Caco-2 (cell line): Measurements from ENCODE around the gene ENTPD8. TPM values are rescaled to one million over a fixed set of nuclear protein-coding genes. Genes with fewer than 3 reads are reported as not detected.

Experiments used
- BruUV-seq: library from RNA; stranded (reverse); fragments of 400-500 nt; replicated peaks from 2 replicates; lab custom pipeline; 2021; lab: Mats Ljungman, UMichigan
- CTCF ChIA-PET: fragments of 300-600 bp; sonication (Branson Sonifier 250); formaldehyde crosslinking; loops from one replicate; lab custom pipeline; 2022; ENCODE audit warnings: antibody characterized with exemption; lab: Charles Lee
- POLR2A ChIA-PET: fragments of 300-600 bp; sonication (Branson Sonifier 250); formaldehyde crosslinking; loops from one replicate; lab custom pipeline; 2022; ENCODE audit warnings: antibody characterized with exemption; lab: Charles Lee
- DNase-seq, 2 experiments: peaks; one replicate each; pipeline versions ENCODE4 v3.0.0 to v3.0.0-alpha.2; 2020 to 2022
- H3K27me3 ChIP-seq: replicated peaks from 2 replicates; pipeline ENCODE4 v1.6.0; 2011; ENCODE audit warnings: low read length; ENCODE audit not compliant: control insufficient read depth, insufficient read depth
- H3K36me3 ChIP-seq: 2 replicates; pipeline ENCODE4 v1.5.1; 2011; ENCODE audit warnings: low read length; ENCODE audit not compliant: control insufficient read depth, insufficient read depth
- H3K4me1 ChIP-seq: fragments of 250-450 bp; sonication (Bioruptor Pico); 2 replicates; pipeline ENCODE4 v1.5.1; 2020; ENCODE audit warnings: mild to moderate bottlenecking
- H3K4me3 ChIP-seq: 2 replicates; pipeline ENCODE4 v1.5.1; 2011; ENCODE audit warnings: low read depth, mild to moderate bottlenecking, control low read depth, low read length
- H3K9me3 ChIP-seq: fragments of 250-450 bp; sonication (Bioruptor Pico); 2 replicates; pipeline ENCODE4 v1.5.1; 2020; ENCODE audit warnings: mild to moderate bottlenecking, moderate library complexity
- H3K27ac Mint-ChIP-seq: one replicate; pipeline ENCODE4 v1.8.0; 2022; ENCODE audit warnings: mixed read lengths; ENCODE audit not compliant: unreplicated experiment
- H3K27me3 Mint-ChIP-seq: one replicate; pipeline ENCODE4 v1.8.0; 2022; ENCODE audit warnings: mixed read lengths; ENCODE audit not compliant: insufficient read depth, unreplicated experiment
- H3K36me3 Mint-ChIP-seq: one replicate; pipeline ENCODE4 v1.8.0; 2022; ENCODE audit warnings: mild to moderate bottlenecking, mixed read lengths; ENCODE audit not compliant: insufficient read depth, unreplicated experiment
- H3K4me1 Mint-ChIP-seq: one replicate; pipeline ENCODE4 v1.8.0; 2022; ENCODE audit warnings: low read depth, mixed read lengths; ENCODE audit not compliant: unreplicated experiment
- H3K4me3 Mint-ChIP-seq: one replicate; pipeline ENCODE4 v1.8.0; 2022; ENCODE audit warnings: mild to moderate bottlenecking, moderate library complexity, mixed read lengths; ENCODE audit not compliant: unreplicated experiment
- H3K9me3 Mint-ChIP-seq: one replicate; pipeline ENCODE4 v1.8.0; 2022; ENCODE audit warnings: mixed read lengths; ENCODE audit not compliant: unreplicated experiment
- intact Hi-C: fragments of 100-400 bp; cut with micrococcal nuclease; formaldehyde crosslinking; loops from one replicate; pipeline ENCODE4 v1.10.0; 2022; ENCODE audit not compliant: unreplicated experiment
- total RNA-seq: library from RNA; stranded (reverse); gene quantifications from 2 replicates; pipeline ENCODE4 v1.2.3, GENCODE V29; 2022
- TF ChIP-seq, protein P1 (sequence below), 2 experiments: fragments of 200-600 bp in 1 of 2; IDR thresholded peaks; 1 replicate in 1 of 2; 2 replicates in 1 of 2; pipeline versions ENCODE4 v1.5.1 to v1.8.0; 2011 to 2022; ENCODE audit warnings: antibody characterized with exemption in 1 of 2, control low read depth in 1 of 2, inconsistent platforms in 1 of 2, low read depth in 1 of 2, low read length in 1 of 2, mild to moderate bottlenecking in 1 of 2, moderate library complexity in 1 of 2; ENCODE audit not compliant: insufficient read depth in 1 of 2, severe bottlenecking in 1 of 2, unreplicated experiment in 1 of 2

Gene ENTPD8
- total RNA-seq, 1 experiment from 2014 or later = 8.6 TPM

- TSS peak; percentile 89 for BruUV-seq
- Histone ChIP-seq H3K27me3 (no peaks in the 10 kb centered on the region), H3K4me1 (peaks cover 13% of the 10 kb centered on the region), H3K36me3 (no peaks in the 10 kb centered on the region), H3K9me3 (no peaks in the 10 kb centered on the region), H3K4me3 (peak overlapping the region; percentile 51)
- peaks cover 9% of the 10 kb centered on the region for H3K4me1 Mint-ChIP-seq
- peak overlapping the region; percentile 93 for H3K4me3 Mint-ChIP-seq
- intact Hi-C loops = loop anchor here (1.0 to 10.0 kb wide), 2 partner anchors 19 to 153 kb away; partner anchors contain the start of genes EXD3, NOXA1 and ZMYND19
- H3K27me3 Mint-ChIP-seq = no peaks in the 10 kb centered on the region
- no peak for DNase-seq
- H3K27ac Mint-ChIP-seq = peak overlapping the region; percentile 84
- ChIA-PET POLR2A (interaction anchor here (0.6 to 1.2 kb wide), 9 partner anchors 17 to 241 kb away, joined by 3 to 25 read pairs (median 7); partner anchors contain the start of genes ARRDC1, EXD3, NOXA1 and NRARP), CTCF (interaction anchor here (0.6 to 1.9 kb wide), 15 partner anchors 13 to 395 kb away, joined by 3 to 40 read pairs (median 8); partner anchors contain the start of genes EXD3, NOXA1, NRARP and PNPLA7)
- TF ChIP-seq, protein P1, sequence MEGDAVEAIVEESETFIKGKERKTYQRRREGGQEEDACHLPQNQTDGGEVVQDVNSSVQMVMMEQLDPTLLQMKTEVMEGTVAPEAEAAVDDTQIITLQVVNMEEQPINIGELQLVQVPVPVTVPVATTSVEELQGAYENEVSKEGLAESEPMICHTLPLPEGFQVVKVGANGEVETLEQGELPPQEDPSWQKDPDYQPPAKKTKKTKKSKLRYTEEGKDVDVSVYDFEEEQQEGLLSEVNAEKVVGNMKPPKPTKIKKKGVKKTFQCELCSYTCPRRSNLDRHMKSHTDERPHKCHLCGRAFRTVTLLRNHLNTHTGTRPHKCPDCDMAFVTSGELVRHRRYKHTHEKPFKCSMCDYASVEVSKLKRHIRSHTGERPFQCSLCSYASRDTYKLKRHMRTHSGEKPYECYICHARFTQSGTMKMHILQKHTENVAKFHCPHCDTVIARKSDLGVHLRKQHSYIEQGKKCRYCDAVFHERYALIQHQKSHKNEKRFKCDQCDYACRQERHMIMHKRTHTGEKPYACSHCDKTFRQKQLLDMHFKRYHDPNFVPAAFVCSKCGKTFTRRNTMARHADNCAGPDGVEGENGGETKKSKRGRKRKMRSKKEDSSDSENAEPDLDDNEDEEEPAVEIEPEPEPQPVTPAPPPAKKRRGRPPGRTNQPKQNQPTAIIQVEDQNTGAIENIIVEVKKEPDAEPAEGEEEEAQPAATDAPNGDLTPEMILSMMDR (IDR thresholded peaks at IDR 0.05; ENCODE audit: insufficient read depth in 1 of 2, low read depth in 1 of 2, low read length in 1 of 2, severe bottlenecking in 1 of 2, unreplicated experiment in 1 of 2) = no peak
- H3K9me3 Mint-ChIP-seq = no peaks in the 10 kb centered on the region
- H3K36me3 Mint-ChIP-seq = peaks cover 14% of the 10 kb centered on the region
These were observed 771 bp upstream of the ENTPD8 start for GRCh38 chr9:137441935-137442321.

DNA sequence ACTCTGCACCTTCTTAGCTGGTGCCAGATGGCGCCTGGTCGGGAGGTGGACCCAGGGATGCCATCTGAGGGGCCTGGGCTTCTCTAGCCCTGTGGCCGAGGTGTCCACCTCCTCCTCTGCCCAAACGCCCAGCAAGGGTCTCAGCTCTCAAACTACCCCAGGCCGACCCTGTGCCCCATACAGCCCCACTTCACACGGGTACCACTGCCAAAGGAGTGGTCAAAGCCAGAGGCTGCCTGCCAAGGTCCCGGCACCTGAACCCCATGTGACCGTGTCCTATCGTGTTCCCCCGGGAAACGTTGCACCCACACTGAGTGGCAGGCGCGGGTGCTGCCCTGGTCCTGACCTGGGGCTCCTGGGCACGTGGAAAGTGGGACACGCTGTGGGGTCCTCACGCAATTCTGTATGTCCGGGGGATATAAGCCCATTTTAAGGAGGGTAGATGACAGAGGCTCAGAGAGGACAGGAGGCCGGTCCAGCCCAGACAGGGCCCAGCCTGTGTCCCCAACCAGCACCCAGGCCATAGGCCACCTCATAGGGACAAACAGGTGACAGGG is 1.9 kb downstream of the ENTPD8 start:
- ChIA-PET POLR2A (no interaction called here), CTCF (no interaction called here)
- H3K27me3 Mint-ChIP-seq = no peaks in the 10 kb centered on the region
- Histone ChIP-seq H3K4me3 (no peak overlapping the region), H3K27me3 (no peaks in the 10 kb centered on the region), H3K9me3 (no peaks in the 10 kb centered on the region), H3K36me3 (no peaks in the 10 kb centered on the region), H3K4me1 (peaks cover 14% of the 10 kb centered on the region)
- H3K9me3 Mint-ChIP-seq = no peaks in the 10 kb centered on the region
- H3K27ac Mint-ChIP-seq = peak overlapping the region; percentile 42
- peaks cover 25% of the 10 kb centered on the region for H3K36me3 Mint-ChIP-seq
- TF ChIP-seq, protein P1 (IDR thresholded peaks at IDR 0.05; ENCODE audit: insufficient read depth in 1 of 2, low read depth in 1 of 2, low read length in 1 of 2, severe bottlenecking in 1 of 2, unreplicated experiment in 1 of 2) = no peak
- no TSS peak for BruUV-seq
- intact Hi-C loops = no loop called here
- H3K4me1 Mint-ChIP-seq = no peaks in the 10 kb centered on the region
- DNase-seq = no peak
- H3K4me3 Mint-ChIP-seq = peak overlapping the region; percentile 23

GRCh38 chr9:137438591-137439157 is 2.5 kb downstream of the ENTPD8 start:
- Histone ChIP-seq H3K4me1 (peaks cover 14% of the 10 kb centered on the region), H3K9me3 (no peaks in the 10 kb centered on the region), H3K4me3 (no peak overlapping the region), H3K36me3 (no peaks in the 10 kb centered on the region), H3K27me3 (no peaks in the 10 kb centered on the region)
- TF ChIP-seq, protein P1 (IDR thresholded peaks at IDR 0.05; ENCODE audit: insufficient read depth in 1 of 2, low read depth in 1 of 2, low read length in 1 of 2, severe bottlenecking in 1 of 2, unreplicated experiment in 1 of 2) = no peak
- H3K9me3 Mint-ChIP-seq = no peaks in the 10 kb centered on the region
- H3K4me3 Mint-ChIP-seq = no peak overlapping the region
- ChIA-PET POLR2A (no interaction called here), CTCF (no interaction called here)
- H3K36me3 Mint-ChIP-seq = peaks cover 30% of the 10 kb centered on the region
- no peak overlapping the region for H3K27ac Mint-ChIP-seq
- intact Hi-C loops = no loop called here
- no TSS peak for BruUV-seq
- no peaks in the 10 kb centered on the region for H3K27me3 Mint-ChIP-seq
- H3K4me1 Mint-ChIP-seq = no peaks in the 10 kb centered on the region
- DNase-seq = no peak
